H9 (cell line): ENCODE measurements around the gene ING5. TPM values are rescaled to one million over a fixed set of nuclear protein-coding genes. Genes with fewer than 3 reads are reported as not detected.
"Not testable (repeated sequence)": the region's sequence is repeated elsewhere in the genome, so short reads cannot be mapped to it uniquely, and the experiment has no call there.

Source experiments
- DNase-seq: peaks from one replicate; pipeline ENCODE4 v3.0.0-alpha.2; 2017
- H2AFZ ChIP-seq: one replicate; pipeline ENCODE4 v1.6.1; 2013; ENCODE audit warnings: mild to moderate bottlenecking, low read length, control low read depth, moderate library complexity
- H2AK5ac ChIP-seq: 2 replicates; pipeline ENCODE4 v1.6.1; 2013; ENCODE audit warnings: low read length, control low read depth, mixed read lengths; ENCODE audit not compliant: insufficient read length
- H2BK120ac ChIP-seq: one replicate; pipeline ENCODE4 v1.6.1; 2013; ENCODE audit warnings: low read depth, mild to moderate bottlenecking, low read length, control low read depth, inconsistent platforms; ENCODE audit not compliant: poor library complexity, severe bottlenecking
- H2BK12ac ChIP-seq: 2 replicates; pipeline ENCODE4 v1.6.1; 2013; ENCODE audit warnings: low read length, control low read depth, mixed read lengths, low read depth; ENCODE audit not compliant: insufficient read length
- H2BK15ac ChIP-seq: 2 replicates; pipeline ENCODE4 v1.6.1; 2013; ENCODE audit warnings: low read depth, low read length, control low read depth
- H2BK20ac ChIP-seq: one replicate; pipeline ENCODE4 v1.6.1; 2013; ENCODE audit warnings: low read depth, mild to moderate bottlenecking, low read length, control low read depth, inconsistent platforms; ENCODE audit not compliant: poor library complexity, severe bottlenecking
- H2BK5ac ChIP-seq: 2 replicates; pipeline ENCODE4 v1.6.1; 2013; ENCODE audit warnings: low read length, control low read depth, mixed read lengths; ENCODE audit not compliant: insufficient read length
- H3K14ac ChIP-seq: 2 replicates; pipeline ENCODE4 v1.6.1; 2013; ENCODE audit warnings: low read length, control low read depth; ENCODE audit not compliant: insufficient read depth
- H3K18ac ChIP-seq: 2 replicates; pipeline ENCODE4 v1.6.1; 2013; ENCODE audit warnings: low read depth, mild to moderate bottlenecking, mixed read lengths, low read length, control low read depth; ENCODE audit not compliant: insufficient read length
- H3K23ac ChIP-seq: 2 replicates; pipeline ENCODE4 v1.6.1; 2013; ENCODE audit warnings: low read length, control low read depth, mixed read lengths, low read depth; ENCODE audit not compliant: insufficient read length
- H3K23me2 ChIP-seq: 2 replicates; pipeline ENCODE4 v1.6.1; 2013; ENCODE audit warnings: low read depth, mild to moderate bottlenecking, mixed read lengths, low read length, control low read depth; ENCODE audit not compliant: insufficient read length, poor library complexity, severe bottlenecking
- H3K27ac ChIP-seq: 2 replicates; pipeline ENCODE4 v1.5.1; 2013; ENCODE audit warnings: low read length, control low read depth, mixed read lengths, low read depth; ENCODE audit not compliant: insufficient read length
- H3K27me3 ChIP-seq: 2 replicates; pipeline ENCODE4 v1.6.1; 2013; ENCODE audit warnings: low read length, control low read depth, inconsistent platforms; ENCODE audit not compliant: insufficient read depth
- H3K4ac ChIP-seq: 2 replicates; pipeline ENCODE4 v1.6.1; 2013; ENCODE audit warnings: low read depth, mild to moderate bottlenecking, control low read depth, inconsistent platforms, low read length, moderate library complexity
- H3K4me1 ChIP-seq: 2 replicates; pipeline ENCODE4 v1.6.1; 2013; ENCODE audit warnings: low read length, control low read depth, inconsistent platforms; ENCODE audit not compliant: insufficient read depth
- H3K4me2 ChIP-seq: 2 replicates; pipeline ENCODE4 v1.6.1; 2013; ENCODE audit warnings: low read length, control low read depth, mixed read lengths; ENCODE audit not compliant: insufficient read length, insufficient read depth
- H3K56ac ChIP-seq: 2 replicates; pipeline ENCODE4 v1.6.1; 2013; ENCODE audit warnings: low read depth, mild to moderate bottlenecking, mixed read lengths, low read length, control low read depth; ENCODE audit not compliant: insufficient read length
- H3K79me1 ChIP-seq: 2 replicates; pipeline ENCODE4 v1.6.1; 2013; ENCODE audit warnings: low read depth, mild to moderate bottlenecking, moderate library complexity, low read length, control low read depth, inconsistent platforms; ENCODE audit not compliant: insufficient read depth, poor library complexity, severe bottlenecking
- H3K79me2 ChIP-seq: 2 replicates; pipeline ENCODE4 v1.6.1; 2013; ENCODE audit warnings: low read length, control low read depth, inconsistent platforms; ENCODE audit not compliant: insufficient read depth
- H3K9ac ChIP-seq: 2 replicates; pipeline ENCODE4 v1.6.1; 2013; ENCODE audit warnings: low read length, control low read depth, mixed read lengths; ENCODE audit not compliant: insufficient read length; ENCODE audit errors: extremely low read depth
- H3K9me3 ChIP-seq: one replicate; pipeline ENCODE4 v1.6.1; 2013; ENCODE audit warnings: low read depth, low read length, inconsistent platforms; ENCODE audit not compliant: control insufficient read depth
- H3T11ph ChIP-seq: one replicate; pipeline ENCODE4 v1.6.1; 2013; ENCODE audit warnings: mild to moderate bottlenecking, low read length, control low read depth, inconsistent platforms
- H4K20me1 ChIP-seq: one replicate; pipeline ENCODE4 v1.6.1; 2013; ENCODE audit not compliant: control insufficient read depth, insufficient read length, insufficient read depth
- H4K5ac ChIP-seq: 2 replicates; pipeline ENCODE4 v1.6.1; 2013; ENCODE audit warnings: low read depth, mild to moderate bottlenecking, mixed read lengths, low read length, control low read depth; ENCODE audit not compliant: insufficient read length
- H4K8ac ChIP-seq: replicated peaks from 2 replicates; pipeline ENCODE4 v1.6.1; 2013; ENCODE audit warnings: low read length, control low read depth, mixed read lengths, low read depth; ENCODE audit not compliant: insufficient read length
- H4K91ac ChIP-seq: 2 replicates; pipeline ENCODE4 v1.6.1; 2013; ENCODE audit warnings: low read depth, mild to moderate bottlenecking, moderate library complexity, mixed read lengths, low read length, control low read depth; ENCODE audit not compliant: insufficient read length
- H3K27ac Mint-ChIP-seq, 3 experiments: 2 replicates in 2 of 3; 3 replicates in 1 of 3; pipeline ENCODE4 v1.8.0; 2020 to 2021; ENCODE audit warnings: mixed read lengths in 3 of 3, mild to moderate bottlenecking in 1 of 3, moderate library complexity in 1 of 3
- H3K27me3 Mint-ChIP-seq: 2 replicates; pipeline ENCODE4 v1.8.0; 2021; ENCODE audit warnings: low read depth, mild to moderate bottlenecking, moderate library complexity, mixed read lengths
- H3K36me3 Mint-ChIP-seq, 3 experiments: 2 replicates in 2 of 3; 3 replicates in 1 of 3; pipeline ENCODE4 v1.8.0; 2020 to 2021; ENCODE audit warnings: low read depth in 3 of 3, mixed read lengths in 3 of 3; ENCODE audit not compliant: insufficient read depth in 1 of 3
- H3K4me1 Mint-ChIP-seq, 2 experiments: 2 replicates each; pipeline ENCODE4 v1.8.0; 2020; ENCODE audit warnings: mixed read lengths in 2 of 2
- H3K4me3 Mint-ChIP-seq, 2 experiments: 2 replicates in 1 of 2; 3 replicates in 1 of 2; pipeline ENCODE4 v1.8.0; 2020 to 2021; ENCODE audit warnings: mild to moderate bottlenecking in 2 of 2, mixed read lengths in 2 of 2, moderate library complexity in 1 of 2
- H3K9me3 Mint-ChIP-seq, 2 experiments: 2 replicates in 1 of 2; 3 replicates in 1 of 2; pipeline ENCODE4 v1.8.0; 2020; ENCODE audit warnings: mild to moderate bottlenecking in 2 of 2, mixed read lengths in 2 of 2, moderate library complexity in 1 of 2
- CTCF ChIP-seq: fragments of 200-600 bp; sonication (generic); conservative IDR thresholded peaks from 3 replicates; pipeline ENCODE4 v1.8.0; 2021; ENCODE audit warnings: antibody characterized with exemption, mild to moderate bottlenecking
- WGBS: extraction: QIAGEN DNeasy Blood & Tissue Kit; methylation state at CpG from one replicate; pipeline ENCODE4 v1.1.7; 2013; ENCODE audit warnings: missing lambda C conversion rate, low lambda C conversion rate, mixed read lengths; ENCODE audit not compliant: insufficient read length; ENCODE audit errors: extremely low coverage; 5-methylcytosine and 5-hydroxymethylcytosine counted together
- total RNA-seq: library from RNA; stranded (reverse); gene quantifications from 2 replicates; pipeline ENCODE4 v1.2.1, GENCODE V29; 2021

The ING5 gene
- total RNA-seq, 1 experiment from 2014 or later = 66.0 TPM

- not testable (repeated sequence) for H3K27ac ChIP-seq, H3K9me3 Mint-ChIP-seq, H4K91ac ChIP-seq, H2AFZ ChIP-seq, H3K23ac ChIP-seq, H2BK15ac ChIP-seq, H4K20me1 ChIP-seq, H3K27me3 ChIP-seq, H3K9ac ChIP-seq, H3K9me3 ChIP-seq, H4K8ac ChIP-seq, H3K79me2 ChIP-seq, H2BK12ac ChIP-seq, H4K5ac ChIP-seq, H3K14ac ChIP-seq, H3K79me1 ChIP-seq, H2BK20ac ChIP-seq, H2BK120ac ChIP-seq, H2AK5ac ChIP-seq, H3K4me2 ChIP-seq, H2BK5ac ChIP-seq, H3K4me1 ChIP-seq, H3K56ac ChIP-seq, H3K18ac ChIP-seq, H3K4ac ChIP-seq, H3T11ph ChIP-seq, H3K4me1 Mint-ChIP-seq
- H3K4me3 Mint-ChIP-seq = peak overlapping the region in 1 of 2 experiments; percentile 56; a peak in 1 of 5 replicates
- H3K23me2 ChIP-seq = peaks cover 12% of the 10 kb centered on the region
- peak; percentile 74 for TF ChIP-seq CTCF
- H3K36me3 Mint-ChIP-seq = peaks cover 3 to 13% (median 11%) of the 10 kb centered on the region in 3 experiments; a peak in 4 of 7 replicates
- no CpG with 5 or more reads among the region's 26 CpGs for WGBS
- H3K27me3 Mint-ChIP-seq = peaks cover 23% of the 10 kb centered on the region
- peak overlapping the region in 1 of 3 experiments; percentile 74; a peak in 1 of 7 replicates for H3K27ac Mint-ChIP-seq
- peak; percentile 59 for DNase-seq
Measured at GRCh38 chr2:241732513-241733186, 30.8 kb downstream of the ING5 start.
